ENCODE results near the gene ZBTB2.

DNA sequence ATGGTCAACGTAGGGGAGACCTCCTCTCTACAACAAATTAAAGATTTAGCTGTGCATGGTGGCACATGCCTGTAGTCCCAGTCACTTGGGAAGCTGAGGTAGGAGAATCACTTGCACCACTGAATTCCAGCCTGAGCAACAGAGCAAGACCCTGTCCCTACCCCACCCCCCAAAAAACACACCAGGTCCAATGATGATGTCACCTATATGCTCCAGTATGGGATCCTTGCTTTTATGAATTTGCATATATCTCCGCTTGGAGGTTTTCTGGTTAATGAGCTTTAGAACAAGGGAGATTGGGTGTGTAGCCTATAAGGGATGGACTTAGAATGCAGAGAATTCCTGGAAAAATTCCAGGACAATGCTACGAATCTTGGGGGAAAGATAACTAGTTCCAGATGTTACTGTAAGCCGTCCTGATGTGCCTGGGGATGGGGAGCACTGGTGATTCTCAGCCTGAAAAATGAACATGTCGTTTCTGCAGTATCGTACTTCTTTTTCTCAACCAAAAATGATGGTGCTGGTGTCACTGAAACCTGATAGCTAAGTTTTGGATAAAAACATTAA is 61.1 kb downstream of the ZBTB2 start:
- TF ChIP-seq GATA2 (IDR thresholded peaks at IDR 0.05; ENCODE audit: low read depth, low read length) (no peak), GATA3 (IDR thresholded peaks at IDR 0.05; ENCODE audit: low read depth, low read length) (no peak)
